Mononuclear cell (primary cell): Measurements from ENCODE around the gene TMEM132A. TPM values are rescaled to one million over a fixed set of nuclear protein-coding genes. Genes with fewer than 3 reads are reported as not detected.

Experiments used
- H3K27me3 ChIP-seq: 2 replicates; pipeline ENCODE4 v1.6.0; 2011; ENCODE audit warnings: low read length, control low read depth; ENCODE audit not compliant: insufficient read depth
- H3K4me1 ChIP-seq: 2 replicates; pipeline ENCODE4 v1.5.1; 2011; ENCODE audit warnings: mild to moderate bottlenecking, low read length, control low read depth; ENCODE audit not compliant: insufficient read depth
- H3K4me3 ChIP-seq: 2 replicates; pipeline ENCODE4 v1.5.1; 2011; ENCODE audit warnings: mild to moderate bottlenecking, low read length, moderate library complexity
- H3K9me3 ChIP-seq: 2 replicates; pipeline ENCODE4 v1.5.1; 2011; ENCODE audit warnings: low read depth, mild to moderate bottlenecking, control low read depth, low read length
- total RNA-seq: library from RNA; depleted of rRNA; stranded (reverse); fragments of >200 nt; gene quantifications from one replicate; pipeline ENCODE4 v1.2.3, GENCODE V29; 2012

Gene TMEM132A, protein sequence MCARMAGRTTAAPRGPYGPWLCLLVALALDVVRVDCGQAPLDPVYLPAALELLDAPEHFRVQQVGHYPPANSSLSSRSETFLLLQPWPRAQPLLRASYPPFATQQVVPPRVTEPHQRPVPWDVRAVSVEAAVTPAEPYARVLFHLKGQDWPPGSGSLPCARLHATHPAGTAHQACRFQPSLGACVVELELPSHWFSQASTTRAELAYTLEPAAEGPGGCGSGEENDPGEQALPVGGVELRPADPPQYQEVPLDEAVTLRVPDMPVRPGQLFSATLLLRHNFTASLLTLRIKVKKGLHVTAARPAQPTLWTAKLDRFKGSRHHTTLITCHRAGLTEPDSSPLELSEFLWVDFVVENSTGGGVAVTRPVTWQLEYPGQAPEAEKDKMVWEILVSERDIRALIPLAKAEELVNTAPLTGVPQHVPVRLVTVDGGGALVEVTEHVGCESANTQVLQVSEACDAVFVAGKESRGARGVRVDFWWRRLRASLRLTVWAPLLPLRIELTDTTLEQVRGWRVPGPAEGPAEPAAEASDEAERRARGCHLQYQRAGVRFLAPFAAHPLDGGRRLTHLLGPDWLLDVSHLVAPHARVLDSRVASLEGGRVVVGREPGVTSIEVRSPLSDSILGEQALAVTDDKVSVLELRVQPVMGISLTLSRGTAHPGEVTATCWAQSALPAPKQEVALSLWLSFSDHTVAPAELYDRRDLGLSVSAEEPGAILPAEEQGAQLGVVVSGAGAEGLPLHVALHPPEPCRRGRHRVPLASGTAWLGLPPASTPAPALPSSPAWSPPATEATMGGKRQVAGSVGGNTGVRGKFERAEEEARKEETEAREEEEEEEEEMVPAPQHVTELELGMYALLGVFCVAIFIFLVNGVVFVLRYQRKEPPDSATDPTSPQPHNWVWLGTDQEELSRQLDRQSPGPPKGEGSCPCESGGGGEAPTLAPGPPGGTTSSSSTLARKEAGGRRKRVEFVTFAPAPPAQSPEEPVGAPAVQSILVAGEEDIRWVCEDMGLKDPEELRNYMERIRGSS
- 0.42 TPM for total RNA-seq

DNA sequence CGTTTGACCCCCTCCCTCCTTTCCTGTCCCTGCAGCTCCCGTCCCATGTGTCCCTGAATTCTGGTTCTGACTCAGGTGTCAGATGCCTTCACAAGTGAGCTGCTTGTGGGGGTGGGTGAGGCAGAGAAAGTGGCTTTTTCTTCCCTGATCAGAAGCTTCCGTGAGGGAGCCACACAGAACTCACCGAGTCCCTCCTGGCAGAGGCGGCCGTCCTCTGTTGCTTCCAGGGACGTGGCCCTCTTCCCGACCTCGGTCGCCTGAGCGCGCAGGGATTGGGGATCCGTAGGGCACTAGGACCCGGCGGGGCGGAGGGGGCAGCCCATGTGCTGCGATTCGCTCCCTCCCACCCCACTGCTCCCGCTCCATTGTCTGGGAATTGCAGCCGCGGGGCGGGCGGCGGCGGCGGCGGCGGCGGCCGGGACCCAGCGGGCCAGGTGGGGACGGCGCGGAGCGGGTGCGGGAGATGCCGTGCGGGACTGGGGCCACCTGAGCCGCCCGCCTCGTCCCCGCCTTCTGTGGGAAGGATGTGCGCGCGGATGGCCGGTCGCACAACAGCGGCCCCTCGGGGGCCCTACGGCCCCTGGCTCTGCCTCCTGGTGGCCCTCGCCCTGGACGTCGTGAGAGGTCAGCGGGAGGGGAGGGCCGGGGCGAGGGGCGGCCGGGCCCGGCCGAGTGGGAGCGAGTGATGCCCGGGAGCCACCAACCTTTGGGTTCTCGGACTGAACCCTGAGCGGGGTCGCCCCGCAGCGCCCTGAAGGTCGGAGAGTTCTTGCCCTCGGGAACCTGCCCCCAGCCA lies at the start of gene TMEM132A:
TMEM132A (plus strand) TSS at position 351 of the 796 bp plus-strand sequence; CDS start at position 525, 174 bp downstream.
- Histone ChIP-seq H3K4me3 (peak within 1 kb of the TSS; percentile 22), H3K9me3 (no peaks in the 10 kb centered on the region), H3K27me3 (peaks cover 33% of the 10 kb centered on the region), H3K4me1 (peaks cover 28% of the 10 kb centered on the region)

DNA sequence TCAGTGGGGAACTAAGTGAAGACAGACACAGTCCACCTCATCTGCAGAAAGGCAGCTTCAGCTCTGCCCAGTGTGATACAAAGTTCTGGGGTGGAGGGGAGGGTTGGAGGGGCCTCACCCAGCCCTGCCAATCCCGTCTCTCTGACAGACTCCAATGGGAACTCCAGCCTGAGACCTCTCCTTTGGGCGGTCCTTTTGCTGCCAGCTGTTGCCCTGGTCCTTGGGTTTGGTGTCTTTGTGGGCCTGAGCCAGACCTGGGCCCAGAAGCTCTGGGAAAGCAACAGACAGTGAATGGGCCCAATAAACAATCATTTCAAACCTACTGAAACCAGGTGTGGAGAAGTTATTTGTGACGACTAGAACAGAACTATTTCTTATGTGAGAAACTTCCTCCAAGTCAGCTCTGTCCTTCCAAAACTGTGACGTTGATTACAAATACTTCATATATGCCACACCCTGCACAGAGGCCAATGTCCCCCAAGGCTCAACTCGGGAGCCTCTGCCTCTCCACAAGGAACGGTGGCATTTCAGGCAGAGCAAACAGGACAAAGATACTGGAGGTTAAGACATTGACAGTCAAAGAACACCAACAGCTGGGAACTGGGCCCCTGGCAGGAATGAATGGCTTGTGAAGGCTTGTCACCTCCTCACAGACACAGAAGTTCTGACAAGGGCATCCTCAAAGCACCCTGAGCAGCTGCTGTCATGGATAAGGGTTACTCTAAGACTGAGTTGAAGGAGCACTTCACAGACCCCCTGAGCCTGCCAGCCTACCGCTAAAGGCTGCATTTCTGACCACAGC lies 48.7 kb upstream of the TMEM132A start:
- Histone ChIP-seq H3K4me3 (no peak overlapping the region), H3K27me3 (no peaks in the 10 kb centered on the region), H3K4me1 (peaks cover 24% of the 10 kb centered on the region), H3K9me3 (no peaks in the 10 kb centered on the region)

DNA sequence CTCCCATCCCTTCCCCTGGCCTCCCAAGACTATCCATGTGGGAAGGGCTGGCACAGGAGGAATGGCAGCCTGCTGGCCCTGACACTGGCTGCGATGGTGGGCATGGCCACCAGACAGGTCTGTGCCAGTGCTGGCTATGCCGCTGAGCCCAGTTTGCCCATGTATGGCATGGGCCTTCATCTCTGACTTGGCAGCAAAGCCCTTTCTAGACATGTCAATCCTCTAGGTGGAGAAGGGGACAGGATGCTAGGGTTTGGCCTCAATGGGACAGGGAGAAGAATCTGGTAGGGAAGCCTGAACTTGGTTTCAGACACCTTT lies 48.1 kb upstream of the TMEM132A start:
- no peaks in the 10 kb centered on the region for H3K27me3 ChIP-seq
- no peak overlapping the region for H3K4me3 ChIP-seq
- H3K4me1 ChIP-seq = peaks cover 24% of the 10 kb centered on the region
- no peaks in the 10 kb centered on the region for H3K9me3 ChIP-seq

DNA sequence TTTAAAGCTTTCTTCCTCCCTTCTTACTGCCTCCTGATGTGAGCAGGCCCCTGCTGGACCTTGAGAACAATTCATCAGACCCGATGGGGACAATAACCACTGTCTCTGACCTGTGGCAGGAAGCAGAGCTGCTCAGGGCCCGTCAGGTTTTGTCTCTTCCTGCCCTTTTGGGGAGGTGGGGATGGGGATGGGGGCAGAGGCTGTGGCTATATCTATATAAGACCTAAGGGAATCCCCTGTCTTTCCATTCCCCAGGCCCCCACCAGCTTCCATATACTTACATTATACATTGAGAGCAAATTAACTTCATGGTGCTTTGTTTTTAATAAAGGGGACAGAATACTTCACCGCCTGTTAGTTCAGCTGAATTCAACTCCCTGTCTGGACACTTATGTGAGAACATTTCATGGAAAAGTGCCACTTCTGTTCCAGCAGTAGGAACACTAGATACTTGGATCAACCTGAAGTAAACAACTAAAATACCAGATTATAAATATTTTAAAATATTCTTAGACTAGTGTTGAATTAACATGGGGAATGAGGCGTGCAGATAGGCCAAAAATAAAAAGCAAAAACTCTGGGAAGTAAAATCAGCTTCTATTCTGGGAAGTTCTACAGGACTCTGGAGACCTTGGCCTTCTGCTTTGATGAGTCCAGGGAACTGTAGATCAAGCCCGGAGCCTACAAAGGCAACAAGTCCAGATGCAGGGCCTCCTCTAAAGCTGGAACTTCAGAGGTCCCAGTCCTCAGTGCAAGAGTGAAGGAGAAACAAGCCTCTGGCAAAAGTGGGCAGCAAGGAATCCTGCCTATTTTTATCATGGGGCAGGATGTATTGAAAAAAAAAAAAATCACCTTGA lies 45.8 kb upstream of the TMEM132A start:
- H3K4me3 ChIP-seq = no peak overlapping the region
- H3K27me3 ChIP-seq = no peaks in the 10 kb centered on the region
- peaks cover 2% of the 10 kb centered on the region for H3K4me1 ChIP-seq
- H3K9me3 ChIP-seq = no peaks in the 10 kb centered on the region

DNA sequence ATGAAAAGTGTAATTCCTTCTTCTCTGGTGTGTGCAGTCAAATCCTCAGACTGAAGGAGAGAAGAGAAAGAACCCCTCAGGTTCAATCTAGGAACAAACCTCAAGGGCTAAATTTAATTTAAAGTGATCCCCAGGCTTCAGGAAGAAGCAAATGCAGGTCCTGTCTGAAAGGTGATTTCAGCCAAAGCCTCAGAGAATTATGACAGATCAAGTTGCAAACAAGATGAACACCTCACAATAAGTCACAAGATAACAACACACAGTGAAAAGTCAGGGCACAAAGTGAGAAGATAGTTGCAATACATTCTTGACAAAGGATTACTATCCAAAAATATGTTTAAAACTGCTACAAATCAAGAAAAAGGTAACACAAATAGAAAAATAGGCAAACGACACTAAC lies 45.2 kb upstream of the TMEM132A start:
- Histone ChIP-seq H3K27me3 (no peaks in the 10 kb centered on the region), H3K9me3 (no peaks in the 10 kb centered on the region), H3K4me1 (no peaks in the 10 kb centered on the region), H3K4me3 (no peak overlapping the region)

DNA sequence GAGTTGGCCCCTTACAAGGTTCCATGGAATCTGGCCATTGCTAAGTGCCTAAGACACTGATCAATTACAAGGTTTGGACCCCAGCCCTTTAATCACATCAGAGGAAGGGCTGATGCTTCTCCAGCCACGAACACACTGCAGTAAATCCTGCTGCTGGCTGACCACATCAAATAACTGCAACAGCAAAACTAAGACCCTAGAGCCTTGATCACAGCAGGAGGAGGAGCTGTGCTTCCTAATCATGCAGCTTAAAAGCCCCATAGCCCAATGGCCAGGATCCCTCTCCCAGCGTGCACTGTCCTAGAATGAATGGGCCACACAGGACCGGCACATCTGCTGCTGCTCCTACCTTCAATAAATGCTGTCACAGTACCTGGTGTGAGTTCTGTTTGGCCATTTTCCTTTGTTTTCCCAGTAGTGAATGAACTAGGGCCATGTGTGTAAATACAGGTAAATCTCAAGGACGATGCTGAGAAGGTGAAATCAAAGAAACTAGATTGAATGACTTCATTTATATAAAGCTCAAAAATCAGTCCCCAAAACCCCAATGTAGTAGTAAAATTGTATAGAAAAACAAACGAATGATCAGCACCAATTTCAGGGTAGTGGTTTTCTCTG lies 44.2 kb upstream of the TMEM132A start:
- H3K9me3 ChIP-seq = no peaks in the 10 kb centered on the region
- no peaks in the 10 kb centered on the region for H3K27me3 ChIP-seq
- no peaks in the 10 kb centered on the region for H3K4me1 ChIP-seq
- no peak overlapping the region for H3K4me3 ChIP-seq

DNA sequence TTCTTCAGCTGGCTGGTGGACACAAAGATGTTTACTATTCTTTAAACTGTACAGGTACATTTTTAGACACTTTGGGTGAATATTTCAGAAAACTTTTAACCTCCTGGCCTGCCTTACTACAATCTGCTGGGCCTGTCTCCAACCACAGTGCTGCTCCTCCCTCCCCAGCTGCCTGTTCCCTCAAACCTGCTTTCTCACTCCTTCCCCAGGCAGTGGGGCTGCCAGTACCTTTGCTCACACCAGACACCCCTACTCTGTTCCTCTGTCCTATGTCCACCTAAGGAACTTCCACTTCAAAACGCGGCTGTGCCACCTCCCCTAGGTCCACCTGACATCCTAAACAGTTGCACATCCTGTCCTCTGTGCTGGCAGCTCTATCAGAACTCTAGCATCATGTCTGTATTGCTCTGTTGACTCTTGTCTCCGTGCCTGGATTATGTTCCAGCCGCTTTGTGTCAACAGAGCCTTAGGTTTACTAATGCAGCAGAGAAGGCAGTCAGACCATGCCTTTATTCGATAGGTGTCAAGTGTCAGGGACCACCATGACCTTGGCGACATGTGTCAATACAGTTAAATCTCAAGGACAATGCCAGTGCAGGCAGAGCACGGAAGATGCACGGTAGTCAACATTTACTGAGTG lies 43.5 kb upstream of the TMEM132A start:
- Histone ChIP-seq H3K9me3 (no peaks in the 10 kb centered on the region), H3K4me1 (no peaks in the 10 kb centered on the region), H3K4me3 (no peak overlapping the region), H3K27me3 (no peaks in the 10 kb centered on the region)

DNA sequence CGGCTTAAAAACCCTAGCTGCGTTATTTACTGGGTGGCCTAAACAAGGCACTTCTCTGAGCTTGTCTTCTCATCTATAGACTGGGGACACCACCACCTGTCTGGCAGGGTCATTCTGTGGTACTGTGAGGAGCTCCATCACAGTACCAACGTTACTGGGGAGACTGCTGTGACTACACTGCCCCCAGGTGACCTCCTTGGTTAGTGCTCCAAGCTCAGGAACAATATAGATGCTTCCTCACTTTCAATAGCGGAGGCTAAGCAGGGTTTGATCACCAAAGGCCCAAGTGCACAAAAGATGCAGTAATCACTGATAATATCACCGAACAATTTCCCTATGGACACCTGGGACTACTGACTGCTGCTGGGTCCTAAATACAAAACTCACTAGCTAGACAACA lies 36.7 kb upstream of the TMEM132A start:
- Histone ChIP-seq H3K4me3 (no peak overlapping the region), H3K27me3 (no peaks in the 10 kb centered on the region), H3K9me3 (no peaks in the 10 kb centered on the region), H3K4me1 (peaks cover 5% of the 10 kb centered on the region)

DNA sequence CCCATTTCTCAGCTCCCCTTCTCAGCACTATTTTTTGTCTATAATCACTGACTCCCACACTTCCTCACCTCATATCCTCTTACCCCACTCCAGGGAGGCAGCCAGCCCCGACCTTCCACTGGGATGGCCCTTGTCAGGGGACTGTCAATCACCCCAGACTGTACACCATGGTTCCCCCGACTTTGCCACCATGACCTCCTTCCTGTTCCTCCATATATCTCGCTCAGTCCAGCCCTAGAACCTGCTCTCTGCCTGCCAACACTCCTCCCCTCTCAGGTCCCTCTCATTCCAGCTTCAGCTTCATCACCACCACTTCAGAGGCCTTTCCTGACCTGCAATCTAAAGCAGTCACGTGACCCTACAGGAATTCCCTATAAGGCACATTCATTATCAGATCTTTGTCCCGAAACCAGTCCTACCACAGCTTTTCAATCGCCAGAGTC lies 34.4 kb upstream of the TMEM132A start:
- Histone ChIP-seq H3K4me3 (no peak overlapping the region), H3K27me3 (no peaks in the 10 kb centered on the region), H3K9me3 (no peaks in the 10 kb centered on the region), H3K4me1 (peaks cover 5% of the 10 kb centered on the region)

DNA sequence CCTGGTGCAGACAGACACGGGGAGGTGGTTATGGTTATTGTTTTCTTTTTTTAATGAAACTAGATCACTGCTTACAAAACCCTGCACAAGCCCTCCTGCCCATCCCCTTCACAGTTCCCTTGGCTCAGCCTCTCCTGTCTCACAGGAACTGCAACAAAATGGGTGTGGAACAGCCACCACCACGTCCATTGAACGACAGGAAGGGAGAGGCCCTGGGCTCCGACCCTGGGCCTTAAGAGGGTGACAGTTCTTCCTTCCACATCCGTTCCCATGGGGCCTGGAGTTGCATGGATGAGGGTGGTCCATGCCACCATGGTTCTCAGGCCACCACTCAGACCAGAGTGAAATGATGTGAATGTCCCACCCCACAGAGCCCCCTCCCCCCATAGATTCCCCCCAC lies 33.6 kb upstream of the TMEM132A start:
- H3K27me3 ChIP-seq = no peaks in the 10 kb centered on the region
- H3K4me1 ChIP-seq = peaks cover 5% of the 10 kb centered on the region
- no peaks in the 10 kb centered on the region for H3K9me3 ChIP-seq
- H3K4me3 ChIP-seq = no peak overlapping the region

DNA sequence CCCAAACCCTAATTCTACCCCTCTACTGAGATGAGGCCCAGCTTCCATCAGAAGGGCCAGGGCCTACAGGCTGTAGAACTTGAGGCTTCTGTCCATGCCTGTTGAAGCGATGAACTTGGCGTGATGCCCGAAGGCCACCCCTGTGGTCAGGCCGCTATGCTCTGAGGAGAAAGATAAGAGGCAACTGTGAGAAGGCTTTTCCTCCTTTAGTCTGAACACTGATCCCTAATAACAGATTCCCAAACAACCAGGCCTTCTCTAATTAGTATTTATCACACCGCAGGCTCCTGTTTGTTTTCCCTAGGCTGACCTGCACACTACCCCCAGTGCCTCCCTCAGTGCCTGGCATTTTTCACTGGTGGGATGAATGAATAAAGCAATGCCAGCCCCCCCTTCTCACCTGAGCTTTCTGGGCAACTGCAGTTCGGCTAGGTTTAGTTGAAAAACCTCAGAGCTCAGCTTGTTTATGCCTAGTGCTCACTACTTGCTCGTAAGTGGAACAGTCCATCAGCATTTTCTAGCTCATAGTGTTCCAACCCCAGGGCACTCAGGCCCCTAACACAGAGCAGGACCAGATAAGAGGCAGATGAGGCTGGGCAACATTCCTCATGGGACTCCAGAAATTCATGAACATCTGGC lies 33.0 kb upstream of the TMEM132A start:
- Histone ChIP-seq H3K9me3 (no peaks in the 10 kb centered on the region), H3K4me3 (no peak overlapping the region), H3K4me1 (peaks cover 5% of the 10 kb centered on the region), H3K27me3 (no peaks in the 10 kb centered on the region)

DNA sequence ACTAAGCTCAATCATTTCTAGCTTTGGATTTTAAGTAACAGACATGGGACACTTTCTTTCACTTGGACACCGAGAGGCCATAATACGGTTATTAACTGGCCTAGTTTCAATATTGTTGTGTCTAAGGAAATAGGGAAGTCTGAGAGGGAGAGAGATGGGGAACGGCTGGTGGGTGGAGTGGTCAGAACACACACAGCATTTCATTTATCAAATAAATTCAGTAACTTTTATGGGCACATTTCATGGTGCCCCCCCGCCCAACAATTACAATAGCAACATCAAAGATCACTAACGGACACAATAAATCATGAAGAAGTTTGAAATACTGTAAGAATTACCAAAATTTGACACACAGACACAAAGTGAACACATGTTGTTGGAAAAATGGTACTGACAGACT lies 28.6 kb upstream of the TMEM132A start:
- Histone ChIP-seq H3K9me3 (no peaks in the 10 kb centered on the region), H3K27me3 (no peaks in the 10 kb centered on the region), H3K4me1 (peaks cover under 1% of the 10 kb centered on the region), H3K4me3 (no peak overlapping the region)
